ENCODE data around the gene GLB1L2.

GLB1L2 gene

DNA sequence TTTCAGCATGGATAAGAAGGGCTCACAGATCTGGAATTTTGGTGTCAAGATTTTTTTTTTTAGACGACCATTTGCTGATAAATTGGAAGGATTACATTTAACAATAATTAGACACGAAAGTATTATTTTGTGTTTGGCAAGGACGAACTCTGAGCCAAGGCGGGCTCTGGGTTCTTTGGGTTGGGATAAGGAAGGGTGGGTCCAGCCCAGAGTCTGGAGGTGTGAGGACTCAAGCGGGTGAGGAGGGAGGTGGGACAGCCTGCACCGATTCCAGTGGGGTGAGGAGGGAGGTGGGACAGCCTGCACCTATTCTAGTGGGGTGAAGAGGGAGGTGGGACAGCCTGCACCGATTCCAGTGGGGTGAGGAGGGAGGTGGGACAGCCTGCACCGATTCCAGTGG lies 76.1 kb downstream of the GLB1L2 start:
- H3K4me3 ChIP-seq: no peak overlapping the region
- TF ChIP-seq, protein P1, sequence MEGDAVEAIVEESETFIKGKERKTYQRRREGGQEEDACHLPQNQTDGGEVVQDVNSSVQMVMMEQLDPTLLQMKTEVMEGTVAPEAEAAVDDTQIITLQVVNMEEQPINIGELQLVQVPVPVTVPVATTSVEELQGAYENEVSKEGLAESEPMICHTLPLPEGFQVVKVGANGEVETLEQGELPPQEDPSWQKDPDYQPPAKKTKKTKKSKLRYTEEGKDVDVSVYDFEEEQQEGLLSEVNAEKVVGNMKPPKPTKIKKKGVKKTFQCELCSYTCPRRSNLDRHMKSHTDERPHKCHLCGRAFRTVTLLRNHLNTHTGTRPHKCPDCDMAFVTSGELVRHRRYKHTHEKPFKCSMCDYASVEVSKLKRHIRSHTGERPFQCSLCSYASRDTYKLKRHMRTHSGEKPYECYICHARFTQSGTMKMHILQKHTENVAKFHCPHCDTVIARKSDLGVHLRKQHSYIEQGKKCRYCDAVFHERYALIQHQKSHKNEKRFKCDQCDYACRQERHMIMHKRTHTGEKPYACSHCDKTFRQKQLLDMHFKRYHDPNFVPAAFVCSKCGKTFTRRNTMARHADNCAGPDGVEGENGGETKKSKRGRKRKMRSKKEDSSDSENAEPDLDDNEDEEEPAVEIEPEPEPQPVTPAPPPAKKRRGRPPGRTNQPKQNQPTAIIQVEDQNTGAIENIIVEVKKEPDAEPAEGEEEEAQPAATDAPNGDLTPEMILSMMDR (IDR thresholded peaks at IDR 0.05): no peak
- DNase-seq (ENCODE audit: low spot score): no peak
- no peak overlapping the region for H3K27ac ChIP-seq

DNA sequence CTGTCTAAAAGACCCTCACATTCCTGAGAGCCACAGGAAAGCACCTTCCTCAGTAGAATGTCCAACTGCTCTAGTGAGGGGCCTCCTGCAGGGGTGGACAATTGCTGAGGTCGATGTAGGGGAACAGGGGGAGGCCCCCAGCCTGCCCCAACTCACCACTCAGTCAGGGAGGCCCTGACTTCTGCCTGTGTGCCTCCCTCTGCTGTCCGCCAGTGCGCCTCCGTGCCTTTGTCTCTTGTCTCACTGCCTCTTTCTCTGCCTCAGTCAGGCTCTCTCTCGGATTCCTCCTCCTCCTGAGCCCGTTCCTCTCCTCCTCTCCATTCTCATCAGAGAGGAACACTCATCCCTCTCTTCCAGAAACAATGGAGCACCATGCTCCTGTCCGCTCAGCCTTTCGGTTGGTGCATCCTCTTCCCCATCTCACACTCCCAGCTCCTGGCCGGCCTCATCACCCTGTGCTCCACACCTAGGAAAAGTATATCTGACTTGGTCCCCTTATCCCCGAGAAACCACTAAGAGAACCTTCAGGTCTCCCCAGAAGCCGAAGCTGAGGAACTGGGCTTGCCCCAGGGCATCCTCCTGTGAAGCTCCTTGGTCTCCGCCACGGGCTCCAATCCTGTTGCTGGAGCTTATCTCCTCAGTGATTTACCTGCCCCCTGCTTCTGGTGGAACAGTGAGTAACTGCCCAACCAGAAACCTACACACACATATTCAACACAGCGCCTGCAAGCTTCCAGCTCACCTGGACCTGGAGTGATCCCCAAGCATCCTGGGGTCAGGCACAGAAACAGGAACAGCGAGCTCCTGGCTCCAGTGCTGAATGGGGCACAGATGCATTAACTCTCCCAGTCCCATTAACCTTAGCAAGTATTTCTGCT lies 78.0 kb downstream of the GLB1L2 start:
- Histone ChIP-seq H3K27ac (no peak overlapping the region), H3K4me3 (no peak overlapping the region)
- no peak for DNase-seq (ENCODE audit: low spot score)
- TF ChIP-seq, protein P1 (IDR thresholded peaks at IDR 0.05): no peak

DNA sequence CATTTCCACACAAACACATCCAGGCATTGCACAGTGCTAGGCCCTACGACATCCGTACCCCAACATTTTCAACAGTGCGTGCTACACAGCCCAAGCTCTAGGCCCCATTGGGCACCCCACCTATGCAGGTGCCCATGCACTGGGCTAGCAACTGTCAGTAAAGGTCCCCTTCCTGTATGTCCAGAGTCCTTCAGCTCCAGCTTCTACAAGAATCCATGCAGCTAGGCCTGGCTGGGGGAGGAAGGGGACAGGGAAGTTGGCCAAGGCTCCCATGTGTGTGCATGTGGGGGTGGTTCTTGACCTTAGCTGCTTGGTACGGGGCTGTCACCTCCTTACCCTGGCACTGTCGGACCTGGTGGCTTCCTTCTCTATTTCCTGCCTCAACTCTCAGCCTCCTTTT lies 79.0 kb downstream of the GLB1L2 start:
- peak overlapping the region; percentile 70 for H3K4me3 ChIP-seq
- DNase-seq (ENCODE audit: low spot score): no peak
- TF ChIP-seq, protein P1 (IDR thresholded peaks at IDR 0.05): no peak

DNA sequence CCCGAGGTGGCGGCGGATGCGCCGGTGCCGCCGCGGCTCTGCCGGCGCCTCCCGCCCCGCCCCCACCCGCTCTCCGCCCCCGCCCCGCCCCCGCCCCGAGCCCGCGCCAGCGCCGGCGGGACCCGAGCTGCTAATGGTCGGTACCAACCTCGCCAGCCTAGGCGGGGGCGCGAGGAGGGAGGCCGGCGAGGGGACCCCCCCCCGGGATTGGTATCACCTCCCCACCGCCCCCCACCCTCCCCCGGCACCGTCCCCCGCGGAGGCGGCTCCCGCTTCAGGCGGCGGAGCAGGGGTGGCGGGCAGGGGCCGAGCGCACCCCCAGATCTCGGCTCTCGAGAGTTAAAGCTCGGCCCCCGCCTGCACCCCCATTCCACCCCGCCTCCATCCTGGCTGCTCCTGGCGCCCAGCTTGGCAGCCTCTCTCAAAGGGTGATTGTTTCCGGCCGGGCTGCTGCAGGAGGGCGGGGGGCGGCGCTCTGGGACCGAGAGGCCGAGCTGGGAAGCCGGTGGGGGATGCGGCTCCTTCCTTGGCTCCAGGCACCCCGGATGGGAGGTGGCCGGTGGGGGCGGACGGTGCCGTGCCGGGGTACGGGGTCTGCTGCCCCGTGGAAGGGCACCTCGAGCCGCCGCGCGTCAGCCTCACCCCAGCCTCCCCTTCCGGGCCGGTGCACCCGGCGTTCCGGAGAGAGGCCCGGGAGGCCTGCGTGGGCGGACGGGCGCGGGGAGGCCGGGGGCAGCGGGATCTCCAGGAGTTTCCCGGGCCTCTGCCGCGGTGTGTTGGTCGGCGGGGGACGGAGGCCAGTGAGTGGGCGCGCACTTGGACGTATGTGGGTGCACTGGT lies 80.6 kb downstream of the GLB1L2 start, which contains the start of gene B3GAT1:
Gene B3GAT1 (minus strand): TSS at position 40 of the 840 bp plus-strand sequence. CDS start 24,583 bp downstream, outside the sequence.
- no peak within 1 kb of the TSS for H3K27ac ChIP-seq
- H3K4me3 ChIP-seq: peak within 1 kb of the TSS; percentile 70

More for the DNA sequence above, 79.0 kb downstream of the GLB1L2 start:
- H3K27ac ChIP-seq: no peak overlapping the region

DNA sequence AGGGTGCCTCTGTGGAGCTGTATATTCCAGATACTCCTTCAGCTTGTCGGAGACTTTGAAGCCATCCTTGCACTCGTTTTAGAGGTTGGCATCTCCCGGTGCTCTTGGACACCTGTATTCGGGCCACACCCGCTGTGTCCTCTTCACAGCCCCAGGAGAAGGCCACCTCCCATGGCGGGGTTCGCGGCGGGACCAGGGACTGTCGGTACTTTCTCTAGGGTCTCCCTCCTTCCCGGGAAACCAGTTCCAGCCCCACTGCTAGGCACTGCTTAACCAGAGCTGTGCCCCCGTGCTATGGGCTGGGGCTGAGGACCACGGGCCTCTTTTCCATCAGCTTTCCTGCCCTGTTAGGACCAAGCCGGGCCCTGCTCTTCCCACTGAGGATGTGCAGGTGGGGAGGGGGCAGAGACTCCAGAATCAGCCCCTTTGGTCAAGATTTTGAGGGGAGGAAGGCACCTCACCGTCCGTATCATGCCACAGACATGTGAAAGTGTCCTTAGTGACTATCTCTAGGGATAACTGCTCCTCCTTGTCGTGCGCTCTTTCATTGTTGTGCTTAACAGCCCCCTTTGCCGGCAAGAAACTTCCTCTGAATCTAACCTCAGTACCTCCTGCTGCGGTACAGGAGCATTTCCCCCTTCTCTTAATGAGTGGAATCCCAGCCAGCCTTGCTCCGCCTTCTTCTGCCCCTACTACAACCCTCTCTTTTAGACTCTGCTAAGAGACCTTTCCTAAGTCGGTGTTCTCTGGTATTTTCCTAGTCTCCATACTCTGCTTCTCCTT lies 81.4 kb downstream of the GLB1L2 start:
- DNase-seq (ENCODE audit: low spot score): no peak
- Histone ChIP-seq H3K4me3 (peak overlapping the region; percentile 70), H3K27ac (no peak overlapping the region)
- TF ChIP-seq, protein P1 (IDR thresholded peaks at IDR 0.05): no peak

More for the DNA sequence above, 80.6 kb downstream of the GLB1L2 start, which contains the start of gene B3GAT1:
- TF ChIP-seq, protein P1 (IDR thresholded peaks at IDR 0.05): no peak
- no peak for DNase-seq (ENCODE audit: low spot score)

DNA sequence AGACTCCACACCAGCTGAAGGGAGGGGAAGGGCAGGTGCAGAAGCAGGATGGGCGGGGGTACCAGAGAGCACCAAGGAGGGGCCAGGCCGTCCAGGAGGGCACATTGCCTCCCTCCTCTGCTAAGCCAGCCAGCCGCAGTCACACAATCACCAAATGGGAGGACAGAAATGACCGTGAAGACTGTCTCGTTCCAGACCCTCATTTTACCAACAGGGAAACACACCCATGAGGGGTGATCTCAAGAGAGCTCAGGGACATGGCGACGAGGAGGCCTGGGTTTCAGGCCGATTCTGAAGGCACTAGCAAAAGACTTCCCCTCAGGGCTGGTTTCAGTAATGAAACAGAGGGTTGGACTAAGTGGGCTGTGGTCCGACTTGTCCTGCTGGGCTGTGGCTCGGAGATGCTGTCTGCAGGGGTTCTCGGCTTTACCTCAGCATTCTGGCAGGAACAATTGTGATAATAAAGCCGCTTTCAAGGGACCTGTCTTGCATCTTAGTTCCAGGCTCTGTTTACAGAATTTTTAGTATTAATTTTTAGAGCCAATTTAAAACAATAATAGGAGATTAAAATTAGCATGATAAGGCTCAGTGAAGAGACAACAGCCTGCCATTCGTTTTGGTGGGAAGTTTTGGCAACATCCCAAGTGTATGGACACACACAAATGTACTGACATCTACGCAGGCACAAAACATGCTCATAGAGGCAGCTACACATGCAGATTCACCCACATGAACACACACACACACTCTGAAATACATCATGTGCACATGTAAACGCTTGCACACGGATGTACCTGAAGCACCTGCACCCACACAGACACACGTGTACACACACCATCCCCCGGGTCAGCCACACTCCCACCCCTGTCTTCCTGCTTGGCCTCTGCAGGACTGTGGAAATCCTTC lies 82.3 kb downstream of the GLB1L2 start:
- TF ChIP-seq, protein P1 (IDR thresholded peaks at IDR 0.05): no peak
- no peak for DNase-seq (ENCODE audit: low spot score)
- Histone ChIP-seq H3K27ac (no peak overlapping the region), H3K4me3 (no peak overlapping the region)

Data from coronary artery (tissue), 2 donors.